Right lobe of liver (tissue), 6 donors: ENCODE measurements around the gene ARHGEF10L. TPM values are rescaled to one million over a fixed set of nuclear protein-coding genes. Genes with fewer than 3 reads are reported as not detected.
"Not testable (repeated sequence)": the region's sequence is repeated elsewhere in the genome, so short reads cannot be mapped to it uniquely, and the experiment has no call there.

Experiments used
- ATAC-seq, 4 donors: fragments of 200-7000 bp; cut with Tn5 transposase; one replicate each; pipeline ENCODE4 v1.9.1; 2020; ENCODE audit warnings: mild to moderate bottlenecking in 4 of 4, moderate library complexity in 4 of 4
- DNase-seq, 3 donors: peaks; one replicate each; pipeline ENCODE4 v3.0.0-alpha.2; 2020
- H3K27ac ChIP-seq, 3 donors: fragments of 200-600 bp; one replicate each; pipeline ENCODE4 v1.8.0; 2022
- H3K27me3 ChIP-seq, 2 donors: fragments of 200-600 bp; one replicate each; pipeline ENCODE4 v1.8.0; 2022
- H3K36me3 ChIP-seq, 4 donors: fragments of 200-600 bp; sonication (generic) in 1 of 4; one replicate each; pipeline versions ENCODE4 v1.5.1 to v1.8.0; 2017 to 2022; ENCODE audit warnings: control low read depth in 1 of 4
- H3K4me1 ChIP-seq, 4 donors: fragments of 200-600 bp; sonication (generic) in 1 of 4; one replicate each; pipeline versions ENCODE4 v1.5.1 to v1.8.0; 2017 to 2022; ENCODE audit warnings: control low read depth in 1 of 4
- H3K4me3 ChIP-seq, 3 donors: fragments of 200-600 bp; one replicate each; pipeline ENCODE4 v1.8.0; 2022
- H3K9me3 ChIP-seq, 4 donors: fragments of 200-600 bp; sonication (generic) in 1 of 4; one replicate each; pipeline versions ENCODE4 v1.5.1 to v1.8.0; 2017 to 2022; ENCODE audit warnings: control low read depth in 1 of 4
- CTCF ChIP-seq, 4 donors: fragments of 200-600 bp in 3 of 4; fragments of 450-650 bp in 1 of 4; IDR thresholded peaks; one replicate each; pipeline versions ENCODE4 v1.5.1 to v1.8.0; 2016 to 2022; ENCODE audit warnings: antibody characterized with exemption in 4 of 4, mild to moderate bottlenecking in 2 of 4
- POLR2A ChIP-seq: fragments of 450-650 bp; IDR thresholded peaks from one replicate; pipeline ENCODE4 v1.6.1; 2017; ENCODE audit warnings: antibody characterized with exemption, mild to moderate bottlenecking
- WGBS: methylation state at CpG from one replicate; pipeline ENCODE4 v1.1.6; 2018; ENCODE audit warnings: low coverage, low lambda C conversion rate; ENCODE audit not compliant: insufficient coverage; ENCODE audit errors: missing lambda C conversion rate; 5-methylcytosine and 5-hydroxymethylcytosine counted together
- intact Hi-C, 2 donors: fragments of 100-400 bp; cut with DNase I; formaldehyde crosslinking; loops; one replicate each; pipeline versions ENCODE4 v1.11.2 to v1.14.1; 2022
- total RNA-seq, 6 experiments: library from RNA; depleted of rRNA in 2 of 6; stranded (reverse); fragments of >200 nt in 2 of 6; fragmentation: NEBNext Ultra II Directional in 3 of 6; extraction: Animal tissue kit (Norgen Biotek cat#: 25700) in 3 of 6; gene quantifications; one replicate each; pipeline versions ENCODE4 v1.1.0 to v1.2.4, GENCODE V29; 2016 to 2023
- donor health status: DM: no; HTN: yes; CAD: no.
- donor health status: DM: no; HTN: no; CAD: no.
- donor health status: DM: no; HTN: no; CAD: no.
- donor health status: DM: no; HTN: yes; CAD: no.
- donor health status: DM: no; HTN: yes; CAD: no.

Gene ARHGEF10L
- total RNA-seq, 6 experiments from 2014 or later, result 59.7 to 124 (median 87.4) TPM

- no peak overlapping the region for H3K27ac ChIP-seq
- no peaks in the 10 kb centered on the region for H3K27me3 ChIP-seq
- 38% methylated on average over 5 of the region's 5 CpGs for WGBS
- no peak for ATAC-seq
- H3K4me1 ChIP-seq, result no peaks in the 10 kb centered on the region
- no peaks in the 10 kb centered on the region for H3K9me3 ChIP-seq
- H3K36me3 ChIP-seq, result no peaks in the 10 kb centered on the region
- TF ChIP-seq POLR2A, result no peak
- DNase-seq, result no peak
- H3K4me3 ChIP-seq, result no peak overlapping the region
- intact Hi-C loops, result no loop called here
Observed at GRCh38 chr1:17742583-17742982, 203.1 kb downstream of the ARHGEF10L start.

GRCh38 chr1:17743008-17743647, 203.6 kb downstream of the ARHGEF10L start:
- Histone ChIP-seq H3K27ac (no peak overlapping the region), H3K9me3 (no peaks in the 10 kb centered on the region), H3K27me3 (no peaks in the 10 kb centered on the region), H3K4me3 (no peak overlapping the region), H3K36me3 (no peaks in the 10 kb centered on the region), H3K4me1 (no peaks in the 10 kb centered on the region)
- 26% methylated on average over 4 of the region's 11 CpGs for WGBS
- intact Hi-C loops, result no loop called here
- TF ChIP-seq CTCF (IDR thresholded peaks at IDR 0.05), result no peak
- TF ChIP-seq POLR2A, result no peak
- no peak for DNase-seq
- no peak for ATAC-seq

- Histone ChIP-seq H3K9me3 (no peaks in the 10 kb centered on the region), H3K27me3 (no peaks in the 10 kb centered on the region), H3K4me3 (no peak overlapping the region), H3K36me3 (no peaks in the 10 kb centered on the region), H3K4me1 (no peaks in the 10 kb centered on the region), H3K27ac (no peak overlapping the region)
- DNase-seq (no peak), ATAC-seq (no peak)
- 95% methylated on average over 2 of the region's 3 CpGs for whole genome bisulfite sequencing
- intact Hi-C loops, result no loop called here
- TF ChIP-seq CTCF (IDR thresholded peaks at IDR 0.05), result no peak
- TF ChIP-seq POLR2A, result no peak
Observed at GRCh38 chr1:17743925-17744324, 204.4 kb downstream of the ARHGEF10L start.

GRCh38 chr1:17744666-17745478, 205.4 kb downstream of the ARHGEF10L start:
- TF ChIP-seq POLR2A (no peak), CTCF (IDR thresholded peaks at IDR 0.05) (no peak)

GRCh38 chr1:17745479-17745955, 206.0 kb downstream of the ARHGEF10L start:
- H3K36me3 ChIP-seq, result no peaks in the 10 kb centered on the region
- no peaks in the 10 kb centered on the region for H3K4me1 ChIP-seq
- no peak overlapping the region for H3K27ac ChIP-seq
- no peak overlapping the region for H3K4me3 ChIP-seq
- TF ChIP-seq CTCF (IDR thresholded peaks at IDR 0.05) (no peak), POLR2A (no peak)
- DNase-seq (no peak), ATAC-seq (no peak)
- no peaks in the 10 kb centered on the region for H3K27me3 ChIP-seq
- intact Hi-C loops, result no loop called here
- H3K9me3 ChIP-seq, result no peaks in the 10 kb centered on the region
- 92% methylated on average over 1 of the region's 3 CpGs for WGBS

More at GRCh38 chr1:17744666-17745478, 205.4 kb downstream of the ARHGEF10L start:
- intact Hi-C loops, result no loop called here
- ATAC-seq (no peak), DNase-seq (no peak)
- 71% methylated on average over 7 of the region's 11 CpGs for WGBS
- Histone ChIP-seq H3K36me3 (no peaks in the 10 kb centered on the region), H3K27ac (no peak overlapping the region), H3K4me1 (no peaks in the 10 kb centered on the region), H3K4me3 (no peak overlapping the region), H3K9me3 (no peaks in the 10 kb centered on the region), H3K27me3 (no peaks in the 10 kb centered on the region)

- H3K4me3 ChIP-seq, intact Hi-C loops, H3K27ac ChIP-seq, H3K4me1 ChIP-seq, DNase-seq, ATAC-seq, H3K27me3 ChIP-seq, H3K36me3 ChIP-seq, H3K9me3 ChIP-seq: not testable (repeated sequence)
- 20% methylated on average over 1 of the region's 2 CpGs for WGBS
Observed at GRCh38 chr1:17746281-17746680, 206.8 kb downstream of the ARHGEF10L start.
